GM12891 (cell line): ENCODE measurements around the gene WTAP.
"Not testable (repeated sequence)": the region's sequence is repeated elsewhere in the genome, so short reads cannot be mapped to it uniquely, and the experiment has no call there.

Experiments used
- DNase-seq: peaks from one replicate; pipeline ENCODE4 v3.0.0; 2011; ENCODE audit warnings: low spot score; ENCODE audit not compliant: insufficient read length
- FAIRE-seq: peaks from 2 replicates; lab custom pipeline; 2011; peaks lifted over from hg19 to GRCh38; lab: Jason Lieb, UNC
- PAX5 ChIP-seq: IDR thresholded peaks from 2 replicates; pipeline ENCODE4 v1.6.1; 2011; ENCODE audit warnings: low read length, moderate library complexity, mild to moderate bottlenecking; ENCODE audit not compliant: insufficient read depth, severe bottlenecking
- POLR2A ChIP-seq: IDR thresholded peaks from 2 replicates; pipeline ENCODE4 v1.6.1; 2011; ENCODE audit warnings: low read depth, low read length, control low read depth
- POLR2AphosphoS5 ChIP-seq: IDR thresholded peaks from 2 replicates; pipeline ENCODE4 v1.6.1; 2011; ENCODE audit warnings: low read depth, low read length, control low read depth
- POU2F2 ChIP-seq: IDR thresholded peaks from 2 replicates; pipeline ENCODE4 v1.6.1; 2011; ENCODE audit warnings: low read depth, mild to moderate bottlenecking, control low read depth, low read length, moderate library complexity
- SPI1 ChIP-seq: IDR thresholded peaks from 2 replicates; pipeline ENCODE4 v1.6.1; 2011; ENCODE audit warnings: low read depth, low read length, control low read depth
- TAF1 ChIP-seq: IDR thresholded peaks from 2 replicates; pipeline ENCODE4 v1.6.1; 2011; ENCODE audit warnings: low read depth, low read length, control low read depth

Gene WTAP

DNA sequence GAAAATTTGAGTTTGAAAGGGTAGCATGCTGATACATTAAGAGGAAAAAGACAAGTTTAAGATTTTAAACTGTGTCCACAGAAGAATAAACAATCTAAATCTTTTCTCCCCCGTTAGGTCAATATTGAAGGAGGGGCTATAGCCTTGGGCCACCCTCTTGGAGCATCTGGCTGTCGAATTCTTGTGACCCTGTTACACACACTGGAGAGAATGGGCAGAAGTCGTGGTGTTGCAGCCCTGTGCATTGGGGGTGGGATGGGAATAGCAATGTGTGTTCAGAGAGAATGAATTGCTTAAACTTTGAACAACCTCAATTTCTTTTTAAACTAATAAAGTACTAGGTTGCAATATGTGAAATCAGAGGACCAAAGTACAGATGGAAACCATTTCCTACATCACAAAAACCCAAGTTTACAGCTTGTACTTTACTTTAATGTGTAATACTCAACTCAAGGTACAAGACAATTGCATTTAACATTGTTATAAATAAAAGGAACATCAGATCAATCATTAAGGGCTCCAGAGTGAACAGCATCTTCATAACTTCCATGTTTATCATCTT lies 51.3 kb downstream of the WTAP start:
- DNase-seq (no peak), FAIRE-seq (no peak)
- TF ChIP-seq PAX5 (no peak), SPI1 (no peak), TAF1 (no peak), POLR2A (no peak), POU2F2 (no peak), POLR2AphosphoS5 (no peak)

- FAIRE-seq (no peak), DNase-seq (no peak)
- TF ChIP-seq POU2F2, result no peak
- TF ChIP-seq SPI1, result no peak
- TF ChIP-seq POLR2A, result no peak
- no peak for TF ChIP-seq POLR2AphosphoS5
- TF ChIP-seq TAF1, result no peak
- TF ChIP-seq PAX5, result no peak
These were observed 61.0 kb downstream of the WTAP start for GRCh38 chr6:159788276-159788675.

GRCh38 chr6:159788753-159789376 lies 61.6 kb downstream of the WTAP start:
- TF ChIP-seq POLR2A, result no peak
- 0 out of 2 replicates have a peak, but pooled peaks have one; percentile 26 for TF ChIP-seq POLR2AphosphoS5
- TF ChIP-seq TAF1, result no peak
- TF ChIP-seq POU2F2, result no peak
- no peak for TF ChIP-seq PAX5
- DNase-seq, result no peak
- no peak for FAIRE-seq

DNA sequence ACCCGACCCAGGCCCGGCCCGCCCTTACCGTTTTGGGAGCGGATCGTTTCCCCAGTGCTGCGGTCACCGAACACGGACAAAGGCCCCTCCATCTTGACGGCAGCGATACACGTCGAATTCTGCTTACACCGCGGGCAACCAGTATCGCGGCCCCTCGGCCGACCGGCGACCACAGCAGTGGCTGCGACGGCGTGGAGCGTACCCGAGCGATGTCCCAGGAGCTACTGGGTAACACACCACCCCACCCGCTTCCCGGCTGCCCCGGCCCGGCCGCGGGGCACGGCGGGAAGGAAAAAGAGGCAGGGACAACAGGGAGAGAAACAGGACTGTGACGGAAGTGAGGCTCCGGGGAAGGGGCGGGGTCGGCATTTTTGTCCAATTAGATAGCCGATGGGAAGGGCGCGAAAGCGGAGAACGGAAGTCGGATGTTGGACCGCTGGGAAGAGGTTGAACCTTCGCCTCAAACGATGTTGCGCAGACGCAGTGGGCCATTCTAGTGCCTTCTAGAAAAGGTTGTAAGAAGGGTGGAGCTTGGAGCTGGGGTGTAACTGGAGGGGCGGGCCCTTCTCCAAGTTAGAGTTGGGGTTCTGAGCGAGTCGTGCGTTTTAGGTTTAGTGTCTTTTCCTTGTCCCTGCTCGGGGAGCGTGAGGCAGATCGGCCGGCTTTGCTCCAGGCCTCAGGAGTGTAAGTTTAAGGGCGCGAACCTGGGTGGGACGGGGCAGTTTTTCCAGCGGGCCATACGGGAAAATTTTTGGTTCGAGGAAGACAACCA lies 62.3 kb downstream of the WTAP start, which contains the start of gene TCP1:
Gene TCP1, minus strand, starts transcription at position 226 of the 772 bp plus-strand sequence. Its CDS starts 134 bp downstream, at position 92.
- TF ChIP-seq POU2F2, result peak; percentile 64; the same call in 1 of the 2 replicates
- TF ChIP-seq PAX5, result no peak
- TF ChIP-seq SPI1, result peak; percentile 68
- TF ChIP-seq POLR2A, result peak; percentile 95
- TF ChIP-seq POLR2AphosphoS5, result peak; percentile 94
- TF ChIP-seq TAF1, result peak; percentile 93
- no peak for FAIRE-seq
- peak; percentile 81 for DNase-seq

- DNase-seq (peak; percentile 74), FAIRE-seq (peak; percentile 97)
- TF ChIP-seq POLR2A, result peak; percentile 67; the same call in 1 of the 2 replicates
- TF ChIP-seq POLR2AphosphoS5, result peak; percentile 77
- no peak for TF ChIP-seq PAX5
- no peak for TF ChIP-seq POU2F2
- TF ChIP-seq TAF1, result peak; percentile 54; the same call in 1 of the 2 replicates
- TF ChIP-seq SPI1, result no peak
These were observed 63.0 kb downstream of the WTAP start, which contains the start of gene MRPL18 for GRCh38 chr6:159790149-159790955. Gene MRPL18 (plus strand): TSS chr6:159790467. CDS start chr6:159790588, 121 bp downstream.

- TF ChIP-seq TAF1, result no peak
- TF ChIP-seq POU2F2, result no peak
- TF ChIP-seq POLR2AphosphoS5, result no peak
- peak; percentile 26; the same call in 1 of the 2 replicates for TF ChIP-seq SPI1
- peak; percentile 40 for TF ChIP-seq PAX5
- FAIRE-seq (peak; percentile 38), DNase-seq (no peak)
These were observed 63.8 kb downstream of the WTAP start for GRCh38 chr6:159790956-159791598.

GRCh38 chr6:159794976-159795375 lies 67.7 kb downstream of the WTAP start:
- not testable (repeated sequence) for FAIRE-seq, DNase-seq

GRCh38 chr6:159797554-159797953 lies 70.2 kb downstream of the WTAP start:
- FAIRE-seq (no peak), DNase-seq (no peak)
- TF ChIP-seq POLR2A, result no peak
- TF ChIP-seq PAX5, result no peak
- no peak for TF ChIP-seq POU2F2
- no peak for TF ChIP-seq POLR2AphosphoS5
- TF ChIP-seq TAF1, result no peak
- TF ChIP-seq SPI1, result no peak
